ENCODE data around the gene SMAGP.
"Not testable (repeated sequence)": the region's sequence is repeated elsewhere in the genome, so short reads cannot be mapped to it uniquely, and the experiment has no call there.

DNA sequence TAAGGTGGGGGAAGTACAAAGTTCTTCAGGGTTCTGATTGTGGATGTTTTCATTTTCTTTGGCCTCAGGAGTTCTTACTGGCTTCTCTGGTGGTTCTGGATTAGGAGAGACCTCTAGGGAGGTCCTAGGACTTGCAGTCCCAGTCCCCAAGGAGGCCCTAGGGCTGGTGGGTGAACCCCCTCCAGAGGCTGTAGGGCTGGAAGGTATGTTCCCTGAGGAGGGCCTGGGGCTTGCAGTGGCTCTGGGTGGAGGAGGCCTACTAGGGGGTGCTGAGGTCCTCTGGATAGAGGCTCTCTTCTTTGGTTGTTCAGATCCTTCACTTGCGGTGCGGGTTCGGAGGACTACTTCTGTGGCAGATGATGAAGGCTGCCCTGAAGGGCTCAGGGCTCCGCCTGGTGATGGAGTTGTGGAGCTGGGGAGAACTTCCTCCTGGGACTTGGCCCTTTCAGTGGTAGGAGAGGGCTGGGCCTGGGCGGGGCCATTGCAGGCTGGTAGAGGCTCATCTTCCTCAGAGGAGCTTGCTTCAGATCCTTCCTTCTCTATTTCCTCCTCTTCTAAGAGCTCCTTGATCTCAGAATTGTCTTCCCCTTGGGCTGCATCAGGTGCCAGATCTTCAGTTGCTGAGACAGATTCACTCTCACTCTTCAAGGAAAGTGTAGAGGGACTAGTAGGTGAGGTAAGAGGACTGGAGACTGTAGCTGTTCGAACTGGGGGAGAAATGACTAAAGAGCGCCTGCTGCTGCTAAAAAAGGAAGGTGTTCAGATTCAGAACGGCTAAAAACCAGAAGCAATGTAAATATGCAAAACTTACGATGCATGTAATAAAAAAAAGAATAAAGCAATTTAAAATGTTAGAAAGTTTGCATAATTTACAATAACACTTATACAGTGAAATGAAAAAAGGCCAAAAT lies 21.6 kb upstream of the SMAGP start:
- TF ChIP-seq, protein P1, sequence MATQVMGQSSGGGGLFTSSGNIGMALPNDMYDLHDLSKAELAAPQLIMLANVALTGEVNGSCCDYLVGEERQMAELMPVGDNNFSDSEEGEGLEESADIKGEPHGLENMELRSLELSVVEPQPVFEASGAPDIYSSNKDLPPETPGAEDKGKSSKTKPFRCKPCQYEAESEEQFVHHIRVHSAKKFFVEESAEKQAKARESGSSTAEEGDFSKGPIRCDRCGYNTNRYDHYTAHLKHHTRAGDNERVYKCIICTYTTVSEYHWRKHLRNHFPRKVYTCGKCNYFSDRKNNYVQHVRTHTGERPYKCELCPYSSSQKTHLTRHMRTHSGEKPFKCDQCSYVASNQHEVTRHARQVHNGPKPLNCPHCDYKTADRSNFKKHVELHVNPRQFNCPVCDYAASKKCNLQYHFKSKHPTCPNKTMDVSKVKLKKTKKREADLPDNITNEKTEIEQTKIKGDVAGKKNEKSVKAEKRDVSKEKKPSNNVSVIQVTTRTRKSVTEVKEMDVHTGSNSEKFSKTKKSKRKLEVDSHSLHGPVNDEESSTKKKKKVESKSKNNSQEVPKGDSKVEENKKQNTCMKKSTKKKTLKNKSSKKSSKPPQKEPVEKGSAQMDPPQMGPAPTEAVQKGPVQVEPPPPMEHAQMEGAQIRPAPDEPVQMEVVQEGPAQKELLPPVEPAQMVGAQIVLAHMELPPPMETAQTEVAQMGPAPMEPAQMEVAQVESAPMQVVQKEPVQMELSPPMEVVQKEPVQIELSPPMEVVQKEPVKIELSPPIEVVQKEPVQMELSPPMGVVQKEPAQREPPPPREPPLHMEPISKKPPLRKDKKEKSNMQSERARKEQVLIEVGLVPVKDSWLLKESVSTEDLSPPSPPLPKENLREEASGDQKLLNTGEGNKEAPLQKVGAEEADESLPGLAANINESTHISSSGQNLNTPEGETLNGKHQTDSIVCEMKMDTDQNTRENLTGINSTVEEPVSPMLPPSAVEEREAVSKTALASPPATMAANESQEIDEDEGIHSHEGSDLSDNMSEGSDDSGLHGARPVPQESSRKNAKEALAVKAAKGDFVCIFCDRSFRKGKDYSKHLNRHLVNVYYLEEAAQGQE (IDR thresholded peaks at IDR 0.05): not testable (repeated sequence)
- not testable (repeated sequence) for TF ChIP-seq CTCF (IDR thresholded peaks at IDR 0.05; ENCODE audit: low read depth, low read length, missing input control)

Measured in liver (tissue), 2 donors.